ENCODE measurements around the gene STAG3. TPM values are rescaled to one million over a fixed set of nuclear protein-coding genes. Genes with fewer than 3 reads are reported as not detected.

The STAG3 gene
- total and polyA plus RNA-seq, 2 donors (not counting 1 experiment from before 2014, with no cell fraction given) = 24.8 to 33.4 TPM

DNA sequence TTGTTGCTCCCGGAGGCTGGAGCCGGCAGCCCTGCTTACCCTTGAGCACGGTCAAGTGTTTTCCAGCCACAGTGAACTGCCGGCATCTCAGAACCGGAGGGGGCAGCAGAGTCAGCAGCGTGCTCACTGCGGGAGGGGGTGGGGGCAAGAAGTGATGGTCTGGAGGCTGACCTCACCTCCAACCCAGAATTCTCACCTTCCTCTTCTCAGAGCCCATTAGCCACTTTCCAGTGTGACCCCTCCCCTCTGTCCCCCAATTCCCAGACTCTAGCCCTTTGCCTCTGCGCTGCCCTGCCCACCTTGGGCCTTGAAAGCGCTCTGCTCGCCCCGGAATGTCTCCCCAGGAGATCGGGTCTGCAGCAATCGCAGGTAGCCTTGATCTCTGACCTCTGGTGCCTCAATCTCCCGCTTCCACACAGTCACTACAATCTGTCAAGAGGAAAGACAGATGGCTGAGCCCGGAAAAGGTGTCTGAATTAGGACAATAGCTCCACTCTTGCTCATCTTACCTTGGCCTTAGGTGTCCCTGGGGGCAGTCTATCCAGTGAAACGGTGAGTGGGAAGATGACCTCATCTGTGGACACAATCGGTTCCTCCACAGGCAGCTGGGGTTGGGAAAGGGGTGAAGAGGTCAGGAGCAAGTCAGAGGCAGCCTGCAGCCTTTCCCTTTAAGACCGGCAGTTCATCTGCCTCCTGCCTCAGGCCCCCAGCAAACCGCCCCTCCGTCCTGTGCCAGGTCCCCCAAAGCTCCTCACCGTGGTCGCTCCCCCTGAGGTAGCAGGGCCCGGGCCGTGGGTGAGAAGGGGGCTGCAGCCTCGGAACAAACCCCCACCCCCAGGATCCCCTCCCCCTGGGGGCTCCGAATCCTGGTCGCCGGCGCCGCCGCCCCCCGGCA, 20.1 kb upstream of the STAG3 start:
- ChIA-PET CTCF (interaction anchor here (0.8 to 5.1 kb wide), 5 partner anchors 9 to 39 kb away, joined by 3 to 18 read pairs (median 3); partner anchors contain the start of gene LAMTOR4), POLR2A (interaction anchor here (1.0 to 2.9 kb wide), 3 partner anchors 9 to 60 kb away, joined by 4 to 16 read pairs (median 5); partner anchors contain the start of gene LAMTOR4)
- Histone ChIP-seq H3K79me2 (ENCODE audit: control insufficient read depth, insufficient read depth, low read length) (peaks cover 31% of the 10 kb centered on the region), H3K27me3 (replicated peaks in 1 of 4; ENCODE audit: control extremely low read depth in 1 of 4, control insufficient read depth in 3 of 4, insufficient read depth in 4 of 4, low read length in 3 of 4) (no peaks in the 10 kb centered on the region), H3K27ac (ENCODE audit: low read length in 2 of 2) (peak overlapping the region; percentile 54 to 84), H4K20me1 (ENCODE audit: control insufficient read depth, insufficient read depth, low read length, poor library complexity, severe bottlenecking) (peaks cover 28% of the 10 kb centered on the region), H3K9ac (ENCODE audit: low read length) (peak overlapping the region; percentile 95), H2AFZ (ENCODE audit: insufficient read depth, low read depth, low read length, poor library complexity, severe bottlenecking) (peak overlapping the region; percentile 97), H3K4me1 (ENCODE audit: control insufficient read depth in 2 of 2, insufficient read depth in 2 of 2, low read length in 2 of 2) (peaks cover 23 to 35% of the 10 kb centered on the region in 2 donors), H3K4me2 (replicated peaks; ENCODE audit: low read depth, low read length, poor library complexity, severe bottlenecking) (peak overlapping the region; percentile 92), H3K36me3 (replicated peaks in 1 of 2; ENCODE audit: control extremely low read depth in 1 of 2, control insufficient read depth in 1 of 2, extremely low read depth in 1 of 2, insufficient read depth in 2 of 2, low read length in 1 of 2) (peaks cover 0 to 48% of the 10 kb centered on the region in 2 experiments), H3K9me3 (ENCODE audit: control extremely low read depth in 1 of 3, control insufficient read depth in 2 of 3, insufficient read depth in 1 of 3, low read length in 2 of 3) (no peaks in the 10 kb centered on the region), H3K4me3 (ENCODE audit: control extremely low read depth in 1 of 5, extremely low read depth in 1 of 5, insufficient read depth in 1 of 5, low read depth in 2 of 5, low read length in 4 of 5) (peak overlapping the region; percentile 55 to 95 (median 73))
- 31% methylated on average over 19 of the region's 32 CpGs for WGBS (ENCODE audit: insufficient coverage)
- no peak for TF ChIP-seq EZH2 (IDR thresholded peaks at IDR 0.05; ENCODE audit: borderline replicate concordance, insufficient read depth, low read depth, low read length, poor library complexity, severe bottlenecking)
- TF ChIP-seq, protein P1, sequence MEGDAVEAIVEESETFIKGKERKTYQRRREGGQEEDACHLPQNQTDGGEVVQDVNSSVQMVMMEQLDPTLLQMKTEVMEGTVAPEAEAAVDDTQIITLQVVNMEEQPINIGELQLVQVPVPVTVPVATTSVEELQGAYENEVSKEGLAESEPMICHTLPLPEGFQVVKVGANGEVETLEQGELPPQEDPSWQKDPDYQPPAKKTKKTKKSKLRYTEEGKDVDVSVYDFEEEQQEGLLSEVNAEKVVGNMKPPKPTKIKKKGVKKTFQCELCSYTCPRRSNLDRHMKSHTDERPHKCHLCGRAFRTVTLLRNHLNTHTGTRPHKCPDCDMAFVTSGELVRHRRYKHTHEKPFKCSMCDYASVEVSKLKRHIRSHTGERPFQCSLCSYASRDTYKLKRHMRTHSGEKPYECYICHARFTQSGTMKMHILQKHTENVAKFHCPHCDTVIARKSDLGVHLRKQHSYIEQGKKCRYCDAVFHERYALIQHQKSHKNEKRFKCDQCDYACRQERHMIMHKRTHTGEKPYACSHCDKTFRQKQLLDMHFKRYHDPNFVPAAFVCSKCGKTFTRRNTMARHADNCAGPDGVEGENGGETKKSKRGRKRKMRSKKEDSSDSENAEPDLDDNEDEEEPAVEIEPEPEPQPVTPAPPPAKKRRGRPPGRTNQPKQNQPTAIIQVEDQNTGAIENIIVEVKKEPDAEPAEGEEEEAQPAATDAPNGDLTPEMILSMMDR (IDR thresholded peaks at IDR 0.05) = no peak
- peak; percentile 27 for DNase-seq
- H3K27ac Mint-ChIP-seq = peak overlapping the region; percentile 88
- H3K9me3 Mint-ChIP-seq (ENCODE audit: insufficient read depth) = no peaks in the 10 kb centered on the region
- no peaks in the 10 kb centered on the region for H3K27me3 Mint-ChIP-seq
- peaks cover 40% of the 10 kb centered on the region for H3K4me1 Mint-ChIP-seq
- intact Hi-C loops (cut with micrococcal nuclease) = loop anchor here (1.0 to 5.0 kb wide), 6 partner anchors 9 to 180 kb away; partner anchors contain the start of genes GAL3ST4, GPC2, LAMTOR4 and MBLAC1
- ATAC-seq (ENCODE audit: low read depth) = no peak
- H3K4me3 Mint-ChIP-seq = peak overlapping the region; percentile 87
